MM.1S (cell line): ENCODE measurements around the gene NRG2.

ENCODE experiments used
- EZH2phosphoT487 ChIP-seq: fragments of 300-600 bp; sonication (generic); IDR thresholded peaks from 2 replicates; pipeline ENCODE4 v1.6.1; 2018; ENCODE audit warnings: antibody characterized with exemption, low read length
- TF ChIP-seq, protein P1 (sequence below): fragments of 300-600 bp; sonication (generic); IDR thresholded peaks from 2 replicates; pipeline ENCODE4 v1.5.1; 2016; ENCODE audit warnings: antibody characterized with exemption, low read length, mixed read lengths

DNA sequence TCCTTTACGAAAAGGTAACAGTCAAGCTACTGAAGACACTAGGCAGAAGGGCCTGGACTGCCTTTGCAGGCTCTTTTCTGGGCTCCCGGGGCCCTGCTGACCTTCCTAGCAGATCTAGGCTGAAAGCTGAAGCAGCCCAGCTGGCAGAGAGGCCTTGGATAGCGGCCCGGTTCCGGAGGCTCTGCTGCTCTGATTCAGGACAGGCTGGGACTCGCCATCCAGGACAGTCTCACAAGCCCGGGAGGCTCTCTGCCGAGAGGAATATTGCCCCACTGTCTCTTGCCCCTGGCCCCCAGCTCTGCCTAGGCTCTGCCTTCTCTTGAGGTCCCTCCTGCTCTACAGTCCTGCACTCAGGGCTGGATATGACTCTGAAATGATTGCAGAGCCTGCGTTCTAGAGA, 179.7 kb downstream of the NRG2 start:
- TF ChIP-seq EZH2phosphoT487 = no peak
- TF ChIP-seq, protein P1, sequence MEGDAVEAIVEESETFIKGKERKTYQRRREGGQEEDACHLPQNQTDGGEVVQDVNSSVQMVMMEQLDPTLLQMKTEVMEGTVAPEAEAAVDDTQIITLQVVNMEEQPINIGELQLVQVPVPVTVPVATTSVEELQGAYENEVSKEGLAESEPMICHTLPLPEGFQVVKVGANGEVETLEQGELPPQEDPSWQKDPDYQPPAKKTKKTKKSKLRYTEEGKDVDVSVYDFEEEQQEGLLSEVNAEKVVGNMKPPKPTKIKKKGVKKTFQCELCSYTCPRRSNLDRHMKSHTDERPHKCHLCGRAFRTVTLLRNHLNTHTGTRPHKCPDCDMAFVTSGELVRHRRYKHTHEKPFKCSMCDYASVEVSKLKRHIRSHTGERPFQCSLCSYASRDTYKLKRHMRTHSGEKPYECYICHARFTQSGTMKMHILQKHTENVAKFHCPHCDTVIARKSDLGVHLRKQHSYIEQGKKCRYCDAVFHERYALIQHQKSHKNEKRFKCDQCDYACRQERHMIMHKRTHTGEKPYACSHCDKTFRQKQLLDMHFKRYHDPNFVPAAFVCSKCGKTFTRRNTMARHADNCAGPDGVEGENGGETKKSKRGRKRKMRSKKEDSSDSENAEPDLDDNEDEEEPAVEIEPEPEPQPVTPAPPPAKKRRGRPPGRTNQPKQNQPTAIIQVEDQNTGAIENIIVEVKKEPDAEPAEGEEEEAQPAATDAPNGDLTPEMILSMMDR = no peak
